Fibroblast of skin of back (primary cell): ENCODE measurements around the gene SLC6A12.

Source experiments
- DNase-seq: peaks from one replicate; pipeline ENCODE4 v3.0.0-alpha.2; 2013

Gene SLC6A12

GRCh38 chr12:160858-161257, 53.1 kb downstream of the SLC6A12 start:
- DNase-seq = no peak

- DNase-seq = no peak
These were observed 54.7 kb downstream of the SLC6A12 start for GRCh38 chr12:159156-159782.

- no peak for DNase-seq
These were observed 56.3 kb downstream of the SLC6A12 start for GRCh38 chr12:157644-158043.

GRCh38 chr12:156945-157344, 57.0 kb downstream of the SLC6A12 start:
- DNase-seq = no peak

- DNase-seq = no peak
These were observed 58.3 kb downstream of the SLC6A12 start for GRCh38 chr12:155646-156045.

- DNase-seq = no peak
These were observed 59.0 kb downstream of the SLC6A12 start for GRCh38 chr12:155006-155405.

GRCh38 chr12:154058-154457, 59.9 kb downstream of the SLC6A12 start:
- DNase-seq = no peak

- DNase-seq = peak; percentile 49
These were observed 60.7 kb downstream of the SLC6A12 start for GRCh38 chr12:153080-153746.

GRCh38 chr12:152440-152839, 61.5 kb downstream of the SLC6A12 start:
- DNase-seq = no peak

GRCh38 chr12:151579-151978, 62.4 kb downstream of the SLC6A12 start:
- DNase-seq = no peak

- DNase-seq = no peak
These were observed 65.1 kb downstream of the SLC6A12 start for GRCh38 chr12:148676-149416.

- no peak for DNase-seq
These were observed 66.7 kb downstream of the SLC6A12 start for GRCh38 chr12:147242-147641.

- no peak for DNase-seq
These were observed 68.5 kb downstream of the SLC6A12 start for GRCh38 chr12:145369-145960.

- no peak for DNase-seq
These were observed 69.2 kb downstream of the SLC6A12 start for GRCh38 chr12:144650-145284.

GRCh38 chr12:143964-144649, 69.8 kb downstream of the SLC6A12 start:
- peak; percentile 23 for DNase-seq

GRCh38 chr12:140162-140561, 73.8 kb downstream of the SLC6A12 start:
- no peak for DNase-seq
